HepG2 (cell line): Measurements from ENCODE around the gene NAV2. TPM values are rescaled to one million over a fixed set of nuclear protein-coding genes. Genes with fewer than 3 reads are reported as not detected.

Experiments used
- ATAC-seq: fragments of 200-7000 bp; cut with Tn5 transposase; 3 replicates; pipeline ENCODE4 v1.9.1; 2020; ENCODE audit warnings: mild to moderate bottlenecking, moderate library complexity
- BruUV-seq: library from RNA; stranded (reverse); fragments of 400-500 nt; replicated peaks from 2 replicates; lab custom pipeline; 2021; lab: Mats Ljungman, UMichigan
- CTCF ChIA-PET: fragments of 300-600 bp; formaldehyde crosslinking; extraction: SDS; loops from one replicate; lab custom pipeline; 2021; ENCODE audit warnings: low total read pairs, inconsistent platforms, low intra/inter-chr PET ratio; lab: Yijun Ruan, JAX
- POLR2A ChIA-PET: fragments of 350-600 bp; sonication (Branson Sonifier 250); formaldehyde crosslinking; loops from one replicate; lab custom pipeline; 2020; ENCODE audit warnings: antibody characterized with exemption, inconsistent platforms; lab: Yijun Ruan, JAX
- DNase-seq: peaks from one replicate; pipeline ENCODE4 v3.0.0-alpha.2; 2015; ENCODE audit warnings: low spot score
- FAIRE-seq: peaks from 3 replicates; lab custom pipeline; 2011; peaks lifted over from hg19 to GRCh38; lab: Jason Lieb, UNC
- H2AFZ ChIP-seq: one replicate; pipeline ENCODE4 v1.6.1; 2011; ENCODE audit warnings: low read length, inconsistent platforms
- H3K27ac ChIP-seq: fragments of 300-600 bp; 3 replicates; pipeline ENCODE4 v1.8.0; 2011; ENCODE audit warnings: mixed run types, mild to moderate bottlenecking, mixed read lengths, low read length, inconsistent platforms; ENCODE audit not compliant: insufficient read depth; ENCODE audit errors: extremely low read length
- H3K27me3 ChIP-seq, 2 experiments: fragments of 200-600 bp in 1 of 2; 2 replicates in 1 of 2; 3 replicates in 1 of 2; pipeline versions ENCODE4 v1.6.0 to v1.8.0; 2011; ENCODE audit warnings: low read length in 2 of 2, mild to moderate bottlenecking in 2 of 2, moderate library complexity in 2 of 2, inconsistent platforms in 1 of 2; ENCODE audit not compliant: insufficient read depth in 2 of 2, control insufficient read depth in 1 of 2
- H3K36me3 ChIP-seq, 2 experiments: fragments of 200-600 bp in 1 of 2; replicated peaks in 1 of 2; 2 replicates in 1 of 2; 3 replicates in 1 of 2; pipeline versions ENCODE4 v1.5.1 to v1.8.0; 2011; ENCODE audit warnings: low read length in 2 of 2, inconsistent platforms in 1 of 2; ENCODE audit not compliant: insufficient read depth in 2 of 2, control insufficient read depth in 1 of 2
- H3K4me1 ChIP-seq: 2 replicates; pipeline ENCODE4 v1.5.1; 2012; ENCODE audit warnings: low read length, inconsistent platforms; ENCODE audit not compliant: insufficient read depth
- H3K4me2 ChIP-seq: 2 replicates; pipeline ENCODE4 v1.6.0; 2011; ENCODE audit warnings: low read depth, low read length, inconsistent platforms
- H3K4me3 ChIP-seq, 3 experiments: fragments of 200-600 bp in 1 of 3; sonication (generic), shearing (Covaris generic) in 1 of 3; replicated peaks in 1 of 3; 2 replicates each; pipeline ENCODE4 v1.5.1; 2011 to 2016; ENCODE audit warnings: low read length in 3 of 3, inconsistent platforms in 2 of 3, low read depth in 2 of 3, mild to moderate bottlenecking in 2 of 3, control low read depth in 1 of 3, mixed read lengths in 1 of 3; ENCODE audit not compliant: insufficient read depth in 1 of 3
- H3K79me2 ChIP-seq: one replicate; pipeline ENCODE4 v1.6.1; 2011; ENCODE audit warnings: low read length, inconsistent platforms; ENCODE audit not compliant: insufficient read depth
- H3K9ac ChIP-seq: 2 replicates; pipeline ENCODE4 v1.6.0; 2011; ENCODE audit warnings: mild to moderate bottlenecking, low read depth, low read length, inconsistent platforms; ENCODE audit not compliant: insufficient read depth
- H3K9me3 ChIP-seq: 2 replicates; pipeline ENCODE4 v1.5.1; 2012; ENCODE audit warnings: mild to moderate bottlenecking, low read length
- H4K20me1 ChIP-seq: 2 replicates; pipeline ENCODE4 v1.6.0; 2011; ENCODE audit warnings: inconsistent platforms, mild to moderate bottlenecking, low read length, moderate library complexity; ENCODE audit not compliant: insufficient read depth
- ATM ChIP-seq: fragments of 450-650 bp; IDR thresholded peaks from 2 replicates; pipeline ENCODE4 v1.7.1; 2017; ENCODE audit warnings: mild to moderate bottlenecking, borderline replicate concordance
- GMEB2 ChIP-seq: IDR thresholded peaks from 2 replicates; pipeline ENCODE4 v1.6.1; 2016; ENCODE audit warnings: missing biosample characterization, missing genetic modification reagents, low read depth
- GZF1 ChIP-seq: sonication (generic); formaldehyde crosslinking; IDR thresholded peaks from 2 replicates; pipeline ENCODE4 v1.5.1; 2020; ENCODE audit warnings: mild to moderate bottlenecking, missing genetic modification reagents
- KLF11 ChIP-seq: IDR thresholded peaks from 2 replicates; pipeline ENCODE4 v1.6.1; 2016; ENCODE audit warnings: missing compliant biosample characterization
- PTBP1 ChIP-seq: fragments of 200-400 bp; formaldehyde crosslinking; IDR thresholded peaks from 2 replicates; pipeline ENCODE4 v1.6.1; 2018; ENCODE audit warnings: low read length, low read depth; ENCODE audit not compliant: poor library complexity, severe bottlenecking
- U2AF1 ChIP-seq: fragments of 200-400 bp; formaldehyde crosslinking; optimal IDR thresholded peaks from 2 replicates; pipeline ENCODE3; 2017; ENCODE audit warnings: mild to moderate bottlenecking, low read depth, low read length
- ZNF124 ChIP-seq: sonication (generic); formaldehyde crosslinking; IDR thresholded peaks from 2 replicates; pipeline ENCODE4 v1.4.0; 2020; ENCODE audit warnings: missing genetic modification reagents
- ZNF136 ChIP-seq: sonication (generic); formaldehyde crosslinking; IDR thresholded peaks from 2 replicates; pipeline ENCODE4 v1.8.1; 2022; ENCODE audit warnings: low read depth, mild to moderate bottlenecking, moderate library complexity, missing genetic modification reagents
- ZNF567 ChIP-seq: sonication (generic); formaldehyde crosslinking; IDR thresholded peaks from 2 replicates; pipeline ENCODE4 v1.8.1; 2023; ENCODE audit warnings: mild to moderate bottlenecking, missing genetic modification reagents, borderline replicate concordance
- WGBS: methylation state at CpG from one replicate; pipeline ENCODE4 v1.1.6; 2017; ENCODE audit warnings: low lambda C conversion rate; 5-methylcytosine and 5-hydroxymethylcytosine counted together
- in situ Hi-C: cut with HindIII; loops from 2 replicates; pipeline ENCODE4 v1.10.0; 2017; ENCODE audit warnings: low pct_unique_long_range_greater_than_20kb; ENCODE audit not compliant: extremely low pct_ligation_motif_present
- intact Hi-C: fragments of 100-400 bp; cut with micrococcal nuclease; formaldehyde crosslinking; loops from one replicate; pipeline ENCODE4 v1.10.0; 2022; ENCODE audit not compliant: unreplicated experiment
- polyA plus RNA-seq, 8 experiments: library from polyadenylated mRNA; depleted of rRNA in 3 of 8; stranded (reverse) in 7 of 8; unstranded in 1 of 8; fragments of >200 nt; fragmentation: Illumina TruSeq in 4 of 8; extraction: Trizol in 4 of 8; gene quantifications; 2 replicates each; pipeline versions ENCODE4 v1.2.1 to v1.2.3, GENCODE V29; 2011 to 2016; ENCODE audit warnings: low read depth in 4 of 8, missing spikeins in 1 of 8, mixed read lengths in 1 of 8; ENCODE audit not compliant: insufficient read depth in 1 of 8
- total RNA-seq, 5 experiments: library from RNA; depleted of rRNA; stranded (reverse); fragments of >200 nt; fragmentation: Illumina TruSeq; extraction: Trizol; gene quantifications; 2 replicates each; pipeline ENCODE4 v1.2.3, GENCODE V29; 2016; ENCODE audit warnings: low read depth in 1 of 5
- TF ChIP-seq, protein P1 (sequence below): sonication (generic); formaldehyde crosslinking; IDR thresholded peaks from 2 replicates; pipeline ENCODE4 v1.4.0; 2020; ENCODE audit warnings: mild to moderate bottlenecking, missing genetic modification reagents

The NAV2 gene
- total and polyA plus RNA-seq, 2 of the 13 experiments (the other 11 are each of a cell fraction or from before 2014, with no cell fraction given): 9.3 to 34.6 TPM

DNA sequence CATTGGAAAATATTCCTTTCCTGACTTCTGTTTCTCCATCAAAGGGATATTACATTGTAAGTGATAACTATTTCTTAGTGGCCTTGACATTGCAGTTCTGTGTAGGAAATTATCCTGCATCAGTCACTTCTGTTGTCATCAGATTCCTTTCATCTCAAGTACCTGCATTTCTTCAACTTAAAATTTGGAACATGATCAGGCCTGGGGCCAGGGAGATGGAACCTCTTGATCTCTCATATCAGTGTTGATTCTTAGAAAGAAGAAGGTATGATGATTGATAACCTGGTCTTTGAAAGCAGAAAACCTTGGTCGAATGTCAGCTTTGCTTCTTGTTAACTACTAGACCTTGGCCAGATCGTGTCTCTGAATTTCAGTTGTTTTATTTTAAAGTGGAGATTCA lies 93.6 kb downstream of the NAV2 start (continued):
- no peak for TF ChIP-seq GMEB2

DNA sequence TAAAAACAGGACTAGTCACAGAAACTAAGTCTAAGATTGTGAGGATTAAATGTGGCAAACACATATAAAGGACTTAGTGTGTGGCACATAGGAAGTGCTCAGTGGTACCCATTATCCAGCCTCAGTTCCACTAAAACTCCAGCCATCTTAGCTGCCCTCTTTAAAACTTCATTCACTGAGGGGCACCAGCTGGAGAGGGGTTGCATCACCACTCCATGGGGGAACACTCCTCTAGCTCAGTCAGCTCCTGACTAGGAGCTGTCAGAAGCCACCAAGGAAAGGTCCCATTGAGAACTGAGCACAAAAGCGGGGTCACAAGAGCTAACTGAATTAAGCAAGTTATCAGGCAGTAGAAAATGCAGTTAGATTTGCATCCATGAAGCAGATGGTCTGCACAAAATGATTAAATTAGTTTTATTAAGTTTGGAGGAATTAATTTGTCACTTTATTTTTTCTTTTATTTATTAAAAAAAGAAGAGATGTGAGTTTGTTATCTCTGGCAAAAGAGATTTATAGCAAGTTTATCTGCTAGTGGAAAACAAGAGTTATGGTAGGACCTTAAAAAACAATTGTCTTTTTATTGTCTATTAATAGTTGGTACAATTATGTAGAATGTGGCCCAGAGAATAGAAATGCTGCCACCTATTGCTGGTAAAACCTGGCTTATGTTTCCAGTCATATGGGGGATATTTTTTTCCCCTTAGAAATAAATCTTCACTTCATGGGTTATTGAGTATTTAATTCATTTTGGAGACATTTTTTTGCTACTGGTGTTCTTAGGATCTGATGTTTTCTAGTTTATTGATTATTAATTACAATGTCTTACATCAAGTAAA lies 95.7 kb downstream of the NAV2 start:
- no peak for ATAC-seq
- 0% methylated on average over 1 of the region's 1 CpG for WGBS
- CTCF ChIA-PET: no interaction called here
- H3K27ac ChIP-seq: no peak overlapping the region
- no peak overlapping the region for H2AFZ ChIP-seq
- H4K20me1 ChIP-seq: no peaks in the 10 kb centered on the region
- no peak for FAIRE-seq
- intact Hi-C loops: no loop called here
- no peaks in the 10 kb centered on the region for H3K9me3 ChIP-seq
- TF ChIP-seq U2AF1 (no peak), ATM (no peak)
- TF ChIP-seq, all 625 proteins: peak for 0
- Histone ChIP-seq H3K4me1 (no peaks in the 10 kb centered on the region), H3K79me2 (no peaks in the 10 kb centered on the region), H3K9ac (no peak overlapping the region), H3K4me2 (no peak overlapping the region), H3K4me3 (no peak overlapping the region), H3K27me3 (peaks cover 1% of the 10 kb centered on the region in 2 experiments; a peak in 1 of 5 replicates), H3K36me3 (no peaks in the 10 kb centered on the region)
- no TSS peak for BruUV-seq
- POLR2A ChIA-PET: no interaction called here
- DNase-seq: no peak
- in situ Hi-C loops: no loop called here

GRCh38 chr11:19810852-19811251 lies 98.2 kb downstream of the NAV2 start:
- Histone ChIP-seq H3K4me1 (no peaks in the 10 kb centered on the region), H3K9me3 (no peaks in the 10 kb centered on the region), H3K36me3 (no peaks in the 10 kb centered on the region), H3K27ac (no peak overlapping the region), H3K79me2 (no peaks in the 10 kb centered on the region), H3K27me3 (peaks cover 1 to 16% of the 10 kb centered on the region in 2 experiments; a peak in 3 of 5 replicates), H3K4me2 (no peak overlapping the region), H3K4me3 (no peak overlapping the region), H2AFZ (no peak overlapping the region)
- POLR2A ChIA-PET: no interaction called here
- intact Hi-C loops (no loop called here), in situ Hi-C loops (no loop called here)
- DNase-seq: no peak
- no TSS peak for BruUV-seq
- TF ChIP-seq ZNF567 (no peak), PTBP1 (no peak), ZNF124 (CRISPR knock-in tag) (no peak), KLF11 (CRISPR knock-in tag) (no peak), GZF1 (CRISPR knock-in tag) (no peak), ZNF136 (CRISPR knock-in tag) (no peak)
- TF ChIP-seq, protein P1, sequence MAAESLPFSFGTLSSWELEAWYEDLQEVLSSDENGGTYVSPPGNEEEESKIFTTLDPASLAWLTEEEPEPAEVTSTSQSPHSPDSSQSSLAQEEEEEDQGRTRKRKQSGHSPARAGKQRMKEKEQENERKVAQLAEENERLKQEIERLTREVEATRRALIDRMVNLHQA (CRISPR knock-in tag): no peak
- TF ChIP-seq, all 625 proteins: peak for 0
- CTCF ChIA-PET: no interaction called here
- Histone ChIP-seq H3K9ac (no peak overlapping the region), H4K20me1 (no peaks in the 10 kb centered on the region)
- no peak for FAIRE-seq
- no peak for ATAC-seq
- 14% methylated on average over 4 of the region's 4 CpGs for WGBS
